DMS79 treated with DMSO at 0.1 percent for 48 hours (cell line): Measurements from ENCODE around the gene SOS1.
A peak's percentile ranks its signal among the peaks of the same experiment; 100 is the strongest.
"Not testable (repeated sequence)": the region's sequence is repeated elsewhere in the genome, so short reads cannot be mapped to it uniquely, and the experiment has no call there.

Experiments
- DNase-seq: peaks from one replicate; lab custom pipeline; 2025; lab: John Stamatoyannopoulos, UW

Gene SOS1

DNA sequence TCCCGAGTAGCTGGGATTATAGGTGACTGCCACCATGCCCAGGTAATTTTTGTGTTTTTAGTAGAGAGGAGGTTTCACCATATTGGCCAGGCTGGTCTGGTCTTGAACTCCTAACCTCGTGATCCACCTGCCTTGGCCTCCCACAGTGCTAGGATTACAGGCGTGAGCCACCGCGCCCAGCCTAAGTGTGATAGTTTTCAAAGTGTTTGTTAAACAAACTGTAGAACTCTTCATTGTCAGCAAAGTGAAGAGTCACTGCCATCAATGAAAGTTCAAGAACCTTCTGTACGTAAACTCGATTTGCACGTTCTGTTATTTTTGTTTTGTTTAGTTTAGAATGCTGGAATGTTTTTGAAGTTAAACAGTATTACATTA is 18.0 kb upstream of the SOS1 start:
- DNase-seq: no peak

DNA sequence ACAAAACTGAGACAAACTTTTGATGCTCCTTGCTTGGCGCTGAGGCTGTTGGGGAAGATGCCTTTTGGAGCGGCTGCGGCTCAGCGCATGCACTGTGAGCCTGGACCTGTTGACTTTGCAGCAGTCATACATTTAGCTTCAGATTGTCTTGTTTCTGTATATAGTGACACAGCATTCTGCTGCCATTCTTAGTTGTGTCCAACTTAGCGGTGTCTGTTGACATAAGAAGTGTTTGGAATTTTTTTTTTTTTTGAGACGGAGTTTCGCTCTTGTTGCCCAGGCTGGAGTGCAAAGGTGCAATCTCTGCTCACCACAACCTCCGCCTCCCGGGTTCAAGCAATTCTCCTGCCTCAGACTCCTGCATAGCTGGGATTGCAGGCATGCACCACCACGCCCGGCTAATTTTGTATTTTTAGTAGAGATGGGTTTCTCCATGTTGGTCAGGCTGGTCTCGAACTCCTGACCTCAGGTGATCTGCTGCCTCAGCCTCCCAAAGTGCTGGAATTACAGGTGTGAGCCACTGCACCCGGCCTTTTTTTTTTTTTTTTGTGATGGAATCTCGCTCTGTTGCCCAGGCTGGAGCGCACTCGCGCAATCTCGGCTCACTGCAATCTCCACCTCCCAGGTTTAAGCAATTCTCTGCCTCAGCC is 17.5 kb upstream of the SOS1 start:
- not testable (repeated sequence) for DNase-seq

DNA sequence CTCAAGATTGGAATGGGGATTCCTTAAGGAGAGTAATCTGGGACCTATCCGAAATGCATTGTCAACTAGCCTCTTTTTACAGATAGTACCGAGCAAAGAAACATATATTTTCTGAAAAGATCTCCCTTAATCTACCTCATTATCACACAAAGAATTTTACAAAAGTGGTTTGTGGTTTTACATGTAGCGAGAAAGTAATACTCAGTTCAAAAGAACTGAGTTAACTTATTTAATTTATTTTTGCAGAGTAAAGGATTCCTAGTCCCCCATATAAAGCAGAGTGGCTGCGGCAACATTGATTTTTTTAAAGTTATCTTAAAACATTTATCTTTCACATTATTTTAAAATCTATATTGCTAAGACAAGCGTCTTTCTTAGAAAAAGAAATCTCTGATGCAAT is 15.9 kb upstream of the SOS1 start:
- no peak for DNase-seq

DNA sequence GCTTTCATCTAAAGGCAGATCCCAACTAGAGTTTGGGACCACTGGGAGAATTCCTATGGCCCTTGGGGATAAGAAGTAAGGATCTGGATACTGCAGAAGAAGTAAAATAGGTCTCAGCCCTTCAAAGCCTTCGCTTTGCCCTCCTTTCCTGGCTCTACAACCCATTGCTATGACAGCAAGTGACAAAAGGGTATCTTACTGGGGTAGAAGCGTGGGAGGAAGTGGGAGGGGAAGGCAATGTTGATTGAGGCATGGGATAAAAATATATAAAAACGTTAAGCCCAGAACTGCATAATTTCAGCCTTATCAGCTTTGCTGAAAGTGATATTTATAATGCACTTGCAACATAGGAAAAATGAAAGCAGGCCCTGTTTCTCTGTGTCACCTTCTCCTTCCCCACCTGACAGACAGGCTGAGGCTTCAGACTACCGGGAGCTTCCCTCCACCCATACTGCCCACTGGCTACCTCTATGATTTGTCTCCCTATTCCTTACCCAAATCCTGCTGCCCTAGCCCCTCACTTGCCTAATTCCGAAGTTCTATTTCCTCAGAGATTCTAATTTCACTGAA is 14.9 kb upstream of the SOS1 start:
- DNase-seq: no peak

DNA sequence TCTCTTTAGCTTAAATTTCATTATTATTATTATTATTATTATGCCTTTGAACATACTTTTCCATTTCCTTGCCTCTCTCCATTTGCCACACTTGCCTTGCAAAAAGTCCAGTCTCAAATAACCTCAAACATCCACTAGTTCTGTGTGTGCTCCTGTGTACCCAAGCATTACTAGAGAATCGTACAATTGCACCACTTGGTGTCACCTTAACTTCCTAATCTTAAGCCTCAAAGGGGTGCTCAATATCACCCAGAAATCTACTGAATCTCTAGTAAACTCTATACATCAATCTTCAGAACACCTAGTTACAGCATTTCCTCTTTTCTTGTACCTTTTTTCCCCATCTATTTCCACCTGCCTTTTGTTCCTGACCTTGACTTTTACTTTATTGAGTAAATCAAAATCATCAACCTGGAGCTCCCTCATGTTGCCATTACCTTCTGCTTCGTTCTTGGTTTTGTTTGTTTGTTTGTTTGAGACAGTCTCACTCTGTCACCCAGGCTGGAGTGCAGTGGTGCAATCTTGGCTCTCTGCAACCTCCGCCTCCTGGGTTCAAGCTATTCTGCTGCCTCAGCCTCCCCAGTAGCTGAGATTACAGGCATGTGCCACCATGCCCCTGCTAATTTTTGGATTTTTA is 12.5 kb upstream of the SOS1 start:
- no peak for DNase-seq

DNA sequence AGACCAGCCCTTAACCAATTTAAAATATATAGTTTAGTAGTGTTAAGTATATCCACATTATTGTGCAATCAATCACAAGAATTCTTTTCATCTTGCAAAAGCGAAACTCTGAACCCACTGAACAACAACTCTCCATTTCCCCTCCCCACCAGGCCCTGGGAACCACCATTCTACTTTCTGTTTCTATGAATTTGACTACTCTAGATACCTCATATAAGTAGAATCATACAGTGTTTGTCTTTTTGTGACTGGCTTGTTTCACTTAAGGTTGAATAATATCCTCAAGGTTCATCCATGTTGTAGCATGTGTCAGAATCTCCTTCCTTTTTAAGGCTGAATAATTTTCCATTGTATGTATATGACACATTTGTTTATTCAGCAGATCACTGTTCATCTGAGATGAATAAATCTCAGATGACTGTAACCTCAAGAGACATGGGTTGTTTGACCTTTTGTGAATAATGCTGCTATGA is 8.1 kb upstream of the SOS1 start:
- DNase-seq: no peak

DNA sequence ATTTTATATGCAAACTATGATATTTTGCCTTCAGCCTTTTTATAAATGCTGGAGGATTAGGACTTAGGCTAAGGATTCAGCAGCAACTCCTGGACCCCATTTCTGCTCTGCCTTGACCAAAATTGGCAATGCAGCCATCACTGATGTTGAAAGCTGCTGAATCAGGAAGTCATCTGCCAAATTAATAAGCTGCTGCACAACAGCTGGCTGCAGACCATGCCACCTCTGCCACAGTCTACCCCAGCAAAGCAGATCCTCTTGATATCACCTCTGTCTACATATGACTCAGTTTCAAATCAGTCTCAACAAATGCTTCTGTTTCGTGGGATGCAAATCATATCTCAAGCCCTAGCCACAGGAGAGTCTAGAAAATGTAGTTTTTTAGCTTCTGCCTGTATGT is 7.1 kb upstream of the SOS1 start:
- DNase-seq: no peak

DNA sequence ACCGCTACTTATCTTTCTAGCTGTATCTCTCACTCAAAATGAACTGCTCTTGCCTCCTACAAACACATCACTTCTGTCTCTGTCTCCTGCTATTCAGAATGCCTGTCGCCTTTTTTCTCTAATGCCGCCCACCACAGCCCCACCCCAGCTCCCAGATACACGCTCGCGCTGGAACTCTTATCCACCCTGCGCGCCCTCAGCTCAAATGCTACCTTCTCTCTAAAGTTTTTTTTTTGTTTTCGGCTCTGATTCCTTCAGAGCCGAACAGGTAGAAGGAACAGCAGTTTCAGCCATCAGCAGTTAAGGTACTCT is 3.9 kb upstream of the SOS1 start:
- peak; percentile 69 for DNase-seq

DNA sequence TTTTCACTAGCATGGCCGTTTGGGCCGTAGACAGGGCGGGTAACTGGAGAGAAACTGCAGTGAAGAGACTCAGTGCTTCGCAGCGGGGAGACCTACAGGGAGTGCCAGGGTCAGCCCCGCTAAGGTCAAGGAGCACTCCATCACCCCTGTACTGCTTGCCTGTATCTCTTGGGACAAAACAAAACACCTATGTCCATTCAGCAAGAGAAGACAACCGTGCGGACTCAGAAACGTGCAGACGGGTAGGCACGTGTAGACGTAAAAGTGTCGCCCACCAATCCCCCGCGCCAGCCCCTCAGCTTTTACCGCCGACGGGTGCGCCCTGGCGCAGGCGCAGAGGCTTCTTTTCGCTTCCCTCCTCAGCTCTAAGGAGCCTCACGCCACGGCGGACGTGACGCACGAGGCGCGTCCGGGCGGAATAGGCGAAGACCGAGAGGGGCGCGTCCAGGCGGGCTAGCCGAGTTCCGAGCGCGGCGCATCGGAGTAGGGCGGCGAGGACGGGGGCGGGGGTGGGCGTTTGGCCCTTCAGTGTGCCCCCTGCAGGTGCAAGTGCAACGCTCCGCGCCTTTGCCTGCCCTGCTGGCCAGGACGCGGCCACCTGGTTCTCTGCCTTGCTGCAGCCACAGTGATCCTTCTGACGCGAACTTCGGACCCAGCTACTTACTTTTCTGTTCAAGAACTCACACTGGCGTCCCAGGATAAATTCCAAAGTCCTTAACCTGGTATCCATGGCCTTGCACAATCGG is 3.3 kb upstream of the SOS1 start:
- peak; percentile 93 for DNase-seq

DNA sequence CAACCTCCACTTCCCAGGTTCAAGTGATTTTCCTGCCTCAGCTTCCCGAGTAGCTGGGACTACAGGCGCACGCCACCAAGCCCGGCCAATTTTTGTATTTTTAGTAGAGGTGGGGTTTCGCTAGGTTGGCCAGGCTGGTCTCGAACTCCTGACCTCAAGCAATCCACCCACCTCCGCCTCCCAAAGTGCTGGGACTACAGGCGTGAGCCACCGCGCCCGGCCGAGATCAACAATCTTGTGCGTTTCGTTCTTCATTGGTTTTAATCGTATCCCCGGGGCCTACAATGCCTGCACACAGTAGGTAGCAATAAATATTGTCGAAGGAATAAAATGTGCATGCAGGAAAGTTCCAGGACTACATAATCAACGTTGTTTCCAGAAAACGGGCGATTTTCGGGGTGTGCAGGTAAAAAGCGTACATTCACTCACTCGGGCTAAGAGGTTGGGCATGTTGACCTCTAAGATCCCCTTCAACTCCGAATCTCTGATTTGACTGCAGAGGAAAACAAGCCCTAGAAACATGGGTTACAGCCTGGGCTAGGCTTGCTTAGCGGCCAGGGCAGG is 2.7 kb upstream of the SOS1 start:
- DNase-seq: no peak

DNA sequence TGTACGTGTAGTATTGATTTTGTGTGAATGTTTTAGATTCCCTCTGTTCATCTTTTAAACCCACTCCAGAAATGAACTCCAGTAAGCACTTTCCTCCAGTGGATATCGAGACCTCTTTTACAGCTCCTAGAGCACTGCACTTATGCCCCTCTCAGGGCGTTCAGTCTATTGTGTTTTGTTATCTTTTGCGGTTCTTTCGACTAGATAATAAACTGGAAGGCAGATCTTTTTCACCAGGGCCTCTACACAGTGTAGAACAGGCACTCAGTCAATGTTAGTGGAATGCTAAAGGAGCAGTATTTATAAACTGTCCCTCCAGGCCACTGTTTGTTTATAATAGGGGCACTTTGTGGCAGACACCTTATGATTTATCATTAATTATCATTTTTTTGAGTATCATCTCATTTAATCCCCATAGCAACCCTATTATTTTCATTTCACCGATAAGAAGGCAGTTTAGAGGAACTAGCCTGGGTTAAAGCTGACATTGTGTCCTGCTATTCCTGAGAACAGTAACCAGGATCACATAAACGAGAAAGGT is 742 bp upstream of the SOS1 start:
- peak; percentile 89 for DNase-seq

DNA sequence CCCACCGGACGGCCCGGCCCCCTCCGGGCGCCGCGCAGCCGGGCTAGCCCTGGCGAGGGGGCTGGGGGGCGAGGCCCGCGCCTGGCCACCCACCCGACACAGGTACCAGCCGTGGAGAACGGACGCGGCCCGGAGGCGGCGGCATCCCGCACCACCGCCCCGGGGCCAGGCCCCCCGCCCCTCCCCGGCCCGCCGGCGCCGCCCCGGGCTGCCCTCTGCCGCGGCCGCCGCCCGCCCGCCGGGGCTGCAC is 405 bp downstream of the SOS1 start:
- no peak for DNase-seq

DNA sequence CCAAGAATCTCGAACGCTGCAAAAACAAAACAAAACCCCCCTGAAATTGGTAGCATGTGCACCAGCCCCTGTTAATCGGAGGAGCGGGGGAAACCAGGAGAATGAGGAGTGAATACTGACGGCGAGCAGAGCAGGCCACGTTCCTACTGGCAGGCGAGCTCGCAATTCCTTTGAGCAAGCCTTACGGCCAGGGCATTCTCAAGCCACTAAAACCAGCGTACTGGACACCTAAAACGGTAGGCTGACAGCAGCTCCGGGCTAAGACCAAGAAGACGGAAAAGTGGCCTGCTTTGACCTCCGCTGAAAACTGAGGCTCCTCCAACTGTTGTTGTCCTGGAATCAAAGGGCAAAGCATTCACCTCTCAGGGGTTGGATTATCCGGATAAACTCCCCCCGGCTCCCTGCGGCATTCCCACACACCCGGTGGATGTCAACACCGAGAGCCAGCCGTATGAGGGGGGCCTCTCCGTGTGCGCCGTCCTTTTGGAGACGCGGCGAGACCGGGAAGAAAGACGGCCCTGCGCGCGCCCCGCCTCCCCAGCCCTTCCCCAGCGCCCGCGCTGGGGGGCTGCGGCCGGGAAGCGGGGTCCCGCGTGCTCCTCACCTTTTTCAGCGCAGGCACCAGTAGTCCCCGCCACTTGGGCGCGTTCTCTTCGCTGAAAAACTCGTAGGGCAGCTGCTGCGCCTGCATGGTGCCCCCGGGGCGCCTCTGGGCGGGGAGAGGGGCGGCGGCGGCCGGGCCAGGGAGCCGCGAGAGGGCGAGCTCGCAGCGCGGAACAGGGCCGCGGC is 925 bp downstream of the SOS1 start:
- peak; percentile 24 for DNase-seq

DNA sequence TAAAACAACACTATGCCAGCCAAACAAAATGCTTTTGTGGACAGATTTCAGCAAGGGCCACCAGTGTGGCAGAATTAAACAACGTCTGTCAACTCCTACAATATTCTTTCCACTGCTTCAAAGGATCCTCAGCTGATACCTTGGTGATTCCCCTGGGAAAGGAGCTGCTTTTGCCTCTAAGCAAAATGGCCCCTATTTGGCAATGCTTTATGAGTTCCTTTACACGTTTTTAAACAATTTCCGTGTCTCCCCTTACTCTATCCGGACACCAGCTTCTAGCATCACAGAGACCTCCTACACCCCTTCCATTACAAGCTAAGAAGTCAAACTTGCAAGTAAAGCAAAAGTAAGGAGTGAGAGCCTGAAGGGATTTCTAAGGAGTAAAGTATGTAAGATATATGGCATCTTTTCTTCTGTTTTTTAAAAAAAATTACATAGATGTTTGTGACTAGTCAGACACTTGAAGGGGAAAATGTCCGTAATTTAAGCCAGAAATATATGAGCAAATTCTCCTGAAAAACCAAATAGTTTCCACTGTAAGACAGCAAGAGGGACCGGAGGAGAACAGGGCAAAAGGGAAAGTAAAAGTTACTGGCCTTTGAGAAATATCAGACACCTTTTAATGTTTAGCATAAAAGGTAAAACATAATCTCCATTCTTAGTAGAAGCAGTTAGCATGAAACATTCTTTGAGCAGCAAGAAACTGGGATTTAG is 1.9 kb downstream of the SOS1 start:
- no peak for DNase-seq

DNA sequence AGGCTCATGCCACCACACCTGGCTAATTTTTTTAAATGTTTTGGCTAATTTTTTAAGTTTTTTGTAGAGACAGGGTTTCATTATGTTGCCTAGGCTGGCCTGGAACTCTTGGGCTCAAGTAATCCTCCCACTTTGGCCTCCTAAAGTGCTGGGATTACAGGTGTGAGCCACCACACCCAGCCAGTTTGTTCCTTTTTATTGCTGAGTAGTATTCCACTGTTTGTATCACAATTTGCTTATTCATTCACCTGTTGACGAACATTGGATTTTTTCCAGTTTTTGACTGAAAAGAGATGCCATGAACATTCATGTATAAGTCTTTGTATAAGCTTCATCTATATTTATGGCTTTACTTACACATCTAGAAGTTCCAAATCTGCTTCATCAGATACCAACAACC is 5.3 kb downstream of the SOS1 start:
- DNase-seq: no peak

DNA sequence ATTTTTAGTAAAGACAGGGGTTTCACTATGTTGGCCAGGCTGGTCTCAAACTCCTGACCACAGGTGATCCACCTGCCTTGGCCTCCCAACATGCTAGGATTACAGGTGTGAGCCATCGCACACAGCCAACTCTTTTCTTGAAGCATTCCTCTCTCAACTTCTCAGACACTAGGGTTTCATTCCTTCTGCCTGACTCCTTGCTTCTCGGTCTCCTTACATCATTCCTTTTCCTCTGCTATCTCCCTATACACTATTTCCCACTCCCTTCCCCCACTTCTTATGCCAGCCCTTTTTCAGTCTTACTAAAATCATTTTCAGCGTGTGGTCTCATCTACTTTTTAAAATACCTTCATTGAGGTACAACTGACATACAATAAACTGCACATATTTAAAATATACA is 6.1 kb downstream of the SOS1 start:
- DNase-seq: no peak

DNA sequence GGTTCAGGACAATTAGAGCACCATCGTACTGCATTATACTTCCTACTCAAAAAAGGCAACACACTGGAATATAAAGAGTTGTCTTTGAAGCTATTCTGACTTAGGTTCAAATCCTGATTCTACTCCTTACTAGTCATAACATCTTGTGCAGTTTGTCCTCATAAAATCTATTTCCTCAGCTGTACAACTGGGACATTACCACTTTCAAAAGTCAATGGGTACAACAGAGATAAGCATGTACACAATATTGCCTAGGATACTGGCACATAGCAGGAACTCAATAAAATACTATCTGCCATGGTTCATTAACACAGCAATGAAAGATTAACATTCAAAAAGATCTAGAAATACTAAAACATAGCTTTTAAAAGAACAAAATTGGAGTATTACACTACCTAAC is 11.3 kb downstream of the SOS1 start:
- no peak for DNase-seq

DNA sequence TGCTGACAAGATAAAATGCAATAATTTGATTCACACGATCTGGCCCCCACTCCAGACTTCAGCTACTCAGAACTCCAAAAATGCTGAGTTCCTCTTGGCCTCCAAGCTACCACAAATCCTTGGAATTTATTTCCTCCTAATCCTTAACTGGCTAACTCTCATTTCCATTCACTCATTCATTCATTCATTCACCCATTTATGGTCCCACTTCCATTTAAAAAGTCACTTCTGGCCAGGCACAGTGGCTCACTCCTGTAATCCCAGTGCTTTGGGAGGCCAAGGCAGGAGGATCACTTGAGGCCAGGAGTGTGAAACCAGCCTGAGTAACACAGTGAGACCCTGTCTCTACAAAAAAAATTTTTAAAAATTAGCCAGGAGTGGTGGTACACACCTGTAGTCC is 12.5 kb downstream of the SOS1 start:
- no peak for DNase-seq

DNA sequence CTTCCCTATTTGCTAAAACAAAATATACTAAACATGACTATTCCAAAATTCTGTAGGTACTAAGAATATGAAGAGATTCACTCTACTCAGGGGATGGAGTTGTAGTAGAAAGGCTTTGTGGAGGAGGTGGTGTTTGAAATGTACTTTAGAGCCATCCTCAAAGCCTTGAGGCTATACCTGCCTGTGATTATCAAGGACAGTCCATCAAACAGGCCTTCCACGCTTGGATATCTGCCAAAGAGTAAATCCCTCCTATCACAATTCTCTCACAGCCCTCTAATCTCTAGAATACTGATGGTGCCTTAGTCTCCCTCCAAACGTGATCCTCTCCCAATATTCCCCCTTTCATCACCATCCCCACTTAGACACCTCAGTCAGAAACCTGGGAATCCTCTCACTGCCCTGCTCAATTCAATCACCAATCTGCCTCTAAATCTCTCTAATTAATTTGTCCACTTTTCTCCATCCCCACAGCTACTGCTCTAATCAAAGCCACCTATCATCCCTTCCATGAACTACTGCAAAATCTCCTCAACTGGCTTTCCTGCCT is 13.1 kb downstream of the SOS1 start:
- no peak for DNase-seq

DNA sequence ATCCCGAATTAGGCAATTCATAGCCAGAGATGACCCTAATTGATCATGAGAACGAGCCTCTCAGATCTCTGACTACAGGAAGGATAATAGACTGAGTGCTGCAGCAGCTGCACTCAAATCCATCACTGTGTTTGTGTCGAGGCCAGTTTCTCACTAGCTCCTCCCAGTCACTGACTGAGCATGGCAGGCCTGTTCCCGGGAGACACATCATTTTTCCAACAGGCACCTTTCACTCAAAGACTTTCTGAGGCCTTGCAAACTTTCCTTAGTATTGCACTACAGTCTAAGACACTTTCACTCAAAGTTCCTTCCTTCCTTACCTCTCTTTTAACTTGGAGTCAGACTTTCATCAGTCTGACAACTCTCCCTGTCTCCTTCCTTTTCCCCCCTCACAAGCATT is 13.7 kb downstream of the SOS1 start:
- DNase-seq: no peak
